GM18951 (cell line): Measurements from ENCODE around the gene ST3GAL6.
"Not testable (repeated sequence)": the region's sequence is repeated elsewhere in the genome, so short reads cannot be mapped to it uniquely, and the experiment has no call there.

ENCODE experiments used
- POLR2A ChIP-seq: IDR thresholded peaks from 4 replicates; pipeline ENCODE4 v1.6.1; 2011; ENCODE audit warnings: mild to moderate bottlenecking; ENCODE audit not compliant: insufficient read length, insufficient read depth; ENCODE audit errors: extremely low read depth
- in situ Hi-C: fragments of 300-500 bp; cut with MboI; formaldehyde crosslinking; loops from one replicate; pipeline ENCODE4 v1.12.0; 2022; ENCODE audit warnings: low sequenced_read_pairs, mixed read lengths, inconsistent platforms; ENCODE audit not compliant: unreplicated experiment

The ST3GAL6 gene

DNA sequence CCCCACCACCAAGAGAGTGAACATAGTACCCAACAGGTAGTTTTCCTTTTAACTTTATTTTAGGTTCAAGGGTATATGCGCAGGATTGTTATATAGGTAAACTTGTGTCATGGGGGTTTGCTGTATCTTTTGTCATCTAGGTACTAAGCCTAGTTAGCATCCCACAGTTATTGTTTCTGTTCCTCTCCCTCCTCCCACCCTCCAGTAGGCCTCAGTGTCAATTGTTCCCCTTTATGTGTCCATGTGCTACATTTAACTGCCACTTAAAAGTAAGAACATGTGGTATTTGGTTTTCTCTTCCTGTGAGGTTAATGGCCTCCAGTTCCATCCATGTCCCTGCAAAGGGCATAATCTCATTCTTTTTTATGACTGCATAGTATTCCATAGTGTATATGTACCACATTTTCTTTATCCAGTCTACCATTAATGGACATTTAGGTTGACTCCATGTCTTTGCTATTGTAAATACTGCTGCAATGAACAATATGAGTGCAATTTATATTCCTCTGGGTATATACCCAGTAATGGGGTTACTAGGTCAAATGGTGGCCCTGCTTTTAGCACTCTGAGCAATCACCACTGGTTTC is 66.2 kb downstream of the ST3GAL6 start:
- in situ Hi-C loops = loop anchor here (10.0 kb wide), 1 partner anchor 145 kb away; no protein-coding TSS in a partner anchor
- TF ChIP-seq POLR2A = no peak

GRCh38 chr3:98831060-98831459 is 67.9 kb downstream of the ST3GAL6 start:
- in situ Hi-C loops = not testable (repeated sequence)

GRCh38 chr3:98839846-98840245 is 76.7 kb downstream of the ST3GAL6 start:
- in situ Hi-C loops = no loop called here
- no peak for TF ChIP-seq POLR2A

GRCh38 chr3:98843266-98843959 is 80.3 kb downstream of the ST3GAL6 start:
- in situ Hi-C loops = no loop called here
- TF ChIP-seq POLR2A = no peak
